ENCODE data around the gene TLR9.

DNA sequence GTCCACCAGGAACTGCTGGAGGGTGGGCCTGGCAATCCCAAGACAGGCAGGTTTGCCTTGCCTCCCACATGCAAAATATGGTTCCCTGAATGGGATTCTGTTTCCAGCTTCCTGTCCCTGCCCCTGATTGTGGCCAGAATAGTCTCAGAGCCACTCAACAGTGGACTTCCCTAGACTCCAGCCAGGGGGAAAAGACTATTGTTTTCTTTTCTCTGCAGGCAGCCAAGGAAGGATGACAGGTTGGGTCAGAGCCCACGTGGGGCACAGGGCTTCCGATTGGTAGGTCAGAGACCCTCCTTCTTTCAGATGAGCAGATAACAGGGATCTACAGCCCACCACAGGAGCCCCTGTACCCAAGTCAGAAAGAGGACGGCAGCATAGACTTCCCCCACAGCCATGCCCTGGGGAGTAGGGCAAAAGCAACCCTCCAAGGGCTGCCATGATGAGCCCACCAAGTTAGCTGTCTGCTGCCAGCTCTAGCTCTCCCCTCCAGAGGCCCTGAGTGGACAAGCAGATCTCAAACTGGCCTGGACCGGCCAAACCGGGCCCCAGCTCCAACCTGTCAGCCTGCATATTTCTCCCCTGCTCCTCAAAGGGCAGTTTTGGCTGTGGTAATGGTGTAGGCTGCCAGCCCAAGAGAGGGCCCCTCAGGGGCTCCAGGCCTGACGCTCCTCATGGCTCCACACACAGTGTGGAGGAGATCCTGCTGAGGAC lies 6.4 kb downstream of the TLR9 start:
- no peak for TF ChIP-seq POLR2A (IDR thresholded peaks at IDR 0.05)
- TF ChIP-seq, protein P1, sequence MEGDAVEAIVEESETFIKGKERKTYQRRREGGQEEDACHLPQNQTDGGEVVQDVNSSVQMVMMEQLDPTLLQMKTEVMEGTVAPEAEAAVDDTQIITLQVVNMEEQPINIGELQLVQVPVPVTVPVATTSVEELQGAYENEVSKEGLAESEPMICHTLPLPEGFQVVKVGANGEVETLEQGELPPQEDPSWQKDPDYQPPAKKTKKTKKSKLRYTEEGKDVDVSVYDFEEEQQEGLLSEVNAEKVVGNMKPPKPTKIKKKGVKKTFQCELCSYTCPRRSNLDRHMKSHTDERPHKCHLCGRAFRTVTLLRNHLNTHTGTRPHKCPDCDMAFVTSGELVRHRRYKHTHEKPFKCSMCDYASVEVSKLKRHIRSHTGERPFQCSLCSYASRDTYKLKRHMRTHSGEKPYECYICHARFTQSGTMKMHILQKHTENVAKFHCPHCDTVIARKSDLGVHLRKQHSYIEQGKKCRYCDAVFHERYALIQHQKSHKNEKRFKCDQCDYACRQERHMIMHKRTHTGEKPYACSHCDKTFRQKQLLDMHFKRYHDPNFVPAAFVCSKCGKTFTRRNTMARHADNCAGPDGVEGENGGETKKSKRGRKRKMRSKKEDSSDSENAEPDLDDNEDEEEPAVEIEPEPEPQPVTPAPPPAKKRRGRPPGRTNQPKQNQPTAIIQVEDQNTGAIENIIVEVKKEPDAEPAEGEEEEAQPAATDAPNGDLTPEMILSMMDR (IDR thresholded peaks at IDR 0.05), result no peak
- TF ChIP-seq POLR2AphosphoS5 (IDR thresholded peaks at IDR 0.05), result no peak

Measured in gastroesophageal sphincter (tissue), 3 donors.